TTC549 (cell line): ENCODE results near the gene DENND4B.

ENCODE experiments used
- FAIRE-seq: peaks from 2 replicates; lab custom pipeline; 2012; peaks lifted over from hg19 to GRCh38; lab: Jason Lieb, UNC

Gene DENND4B

GRCh38 chr1:153970346-153970745 is 23.8 kb upstream of the DENND4B start:
- FAIRE-seq, result no peak

- no peak for FAIRE-seq
Observed at GRCh38 chr1:153968972-153969371, 22.5 kb upstream of the DENND4B start.

GRCh38 chr1:153968408-153968807 is 21.9 kb upstream of the DENND4B start:
- FAIRE-seq, result no peak

GRCh38 chr1:153968000-153968363 is 21.5 kb upstream of the DENND4B start:
- no peak for FAIRE-seq

- peak; percentile 96 for FAIRE-seq
Observed at GRCh38 chr1:153967107-153967999, 20.8 kb upstream of the DENND4B start, which contains the start of gene CREB3L4. CREB3L4 (plus strand) TSS chr1:153967902; CDS start chr1:153968526, 624 bp downstream.

GRCh38 chr1:153963850-153964331 is 17.4 kb upstream of the DENND4B start:
- FAIRE-seq, result no peak

GRCh38 chr1:153963030-153963849 is 16.7 kb upstream of the DENND4B start, which contains the start of gene SLC39A1:
SLC39A1 (minus strand) TSS chr1:153963537; CDS start chr1:153962715, 822 bp downstream.
- peak; percentile 86 for FAIRE-seq

GRCh38 chr1:153962088-153963029 is 15.8 kb upstream of the DENND4B start:
- no peak for FAIRE-seq

GRCh38 chr1:153961421-153961820 is 14.9 kb upstream of the DENND4B start:
- no peak for FAIRE-seq

- no peak for FAIRE-seq
Observed at GRCh38 chr1:153960206-153960605, 13.7 kb upstream of the DENND4B start.

- no peak for FAIRE-seq
Observed at GRCh38 chr1:153959454-153959853, 12.9 kb upstream of the DENND4B start.

- no peak for FAIRE-seq
Observed at GRCh38 chr1:153958961-153959260, 12.4 kb upstream of the DENND4B start.

GRCh38 chr1:153958111-153958960 is 11.8 kb upstream of the DENND4B start, which contains the start of gene CRTC2:
CRTC2 (minus strand) TSS chr1:153958612; CDS start chr1:153958497, 115 bp downstream.
- FAIRE-seq, result peak; percentile 99

GRCh38 chr1:153957744-153958110 is 11.2 kb upstream of the DENND4B start:
- FAIRE-seq, result no peak

GRCh38 chr1:153956997-153957715 is 10.6 kb upstream of the DENND4B start:
- FAIRE-seq, result no peak

- FAIRE-seq, result no peak
Observed at GRCh38 chr1:153954826-153955225, 8.3 kb upstream of the DENND4B start.

- FAIRE-seq, result no peak
Observed at GRCh38 chr1:153953859-153954365, 7.4 kb upstream of the DENND4B start.

GRCh38 chr1:153951801-153952200 is 5.3 kb upstream of the DENND4B start:
- FAIRE-seq, result no peak

- FAIRE-seq, result no peak
Observed at GRCh38 chr1:153951183-153951582, 4.7 kb upstream of the DENND4B start.
